Activated T-cell treated with anti-CD3 and anti-CD28 coated beads for 4 hours (primary cell): Measurements from ENCODE around the gene ST8SIA6.
"Not testable (repeated sequence)": the region's sequence is repeated elsewhere in the genome, so short reads cannot be mapped to it uniquely, and the experiment has no call there.

ENCODE experiments used
- DNase-seq: peaks from one replicate; pipeline ENCODE4 v3.0.0-alpha.2; 2020

Gene ST8SIA6

GRCh38 chr10:17425584-17426262, 28.7 kb downstream of the ST8SIA6 start:
- peak; percentile 34 for DNase-seq

GRCh38 chr10:17423632-17424186, 30.7 kb downstream of the ST8SIA6 start:
- no peak for DNase-seq

- no peak for DNase-seq
Measured at GRCh38 chr10:17422931-17423330, 31.5 kb downstream of the ST8SIA6 start.

- DNase-seq, result no peak
Measured at GRCh38 chr10:17418249-17418648, 36.1 kb downstream of the ST8SIA6 start.

GRCh38 chr10:17416442-17417211, 37.8 kb downstream of the ST8SIA6 start:
- no peak for DNase-seq

- no peak for DNase-seq
Measured at GRCh38 chr10:17415046-17415658, 39.2 kb downstream of the ST8SIA6 start.

DNA sequence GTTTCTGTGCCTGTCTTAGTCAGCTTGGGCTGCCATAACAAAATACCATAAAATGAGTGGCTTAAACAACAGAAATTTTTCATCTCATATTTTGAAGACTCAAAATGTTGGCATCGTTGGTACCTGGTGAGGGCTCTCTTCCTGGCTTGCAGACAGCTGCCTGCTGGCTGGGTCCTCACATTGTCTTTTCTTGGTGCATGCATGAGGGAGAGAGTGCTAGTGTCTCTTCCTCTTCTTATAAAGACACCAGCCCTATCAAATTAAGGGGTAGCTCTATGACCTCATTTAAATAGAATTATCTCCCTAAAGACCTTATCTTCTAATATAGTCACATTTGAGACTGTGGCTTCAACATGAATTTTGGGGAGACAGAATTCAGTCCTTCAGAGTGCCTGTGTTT, 39.9 kb downstream of the ST8SIA6 start:
- DNase-seq, result no peak

- no peak for DNase-seq
Measured at GRCh38 chr10:17413876-17414275, 40.5 kb downstream of the ST8SIA6 start.

GRCh38 chr10:17412323-17412722, 42.1 kb downstream of the ST8SIA6 start:
- no peak for DNase-seq

DNA sequence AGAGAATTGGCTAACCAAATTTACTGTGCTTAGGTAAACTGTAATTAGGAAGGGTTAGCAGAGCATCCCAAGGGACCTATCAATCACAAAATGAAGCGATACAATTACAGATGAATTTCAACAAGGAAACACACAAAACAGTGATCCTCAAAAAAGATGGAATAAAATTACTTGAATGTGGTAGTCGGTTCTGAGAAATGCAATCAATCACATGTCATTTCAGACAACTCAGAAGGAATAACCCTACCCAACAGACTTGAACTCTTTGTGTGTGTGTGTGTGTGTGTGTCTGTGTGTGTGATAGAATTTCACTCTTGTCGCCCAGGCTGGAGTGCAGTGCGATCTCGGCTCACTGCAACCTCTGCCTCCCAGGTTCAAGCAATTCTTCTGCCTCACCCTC, 43.5 kb downstream of the ST8SIA6 start:
- DNase-seq, result no peak

GRCh38 chr10:17409170-17409733, 45.1 kb downstream of the ST8SIA6 start:
- DNase-seq, result no peak

DNA sequence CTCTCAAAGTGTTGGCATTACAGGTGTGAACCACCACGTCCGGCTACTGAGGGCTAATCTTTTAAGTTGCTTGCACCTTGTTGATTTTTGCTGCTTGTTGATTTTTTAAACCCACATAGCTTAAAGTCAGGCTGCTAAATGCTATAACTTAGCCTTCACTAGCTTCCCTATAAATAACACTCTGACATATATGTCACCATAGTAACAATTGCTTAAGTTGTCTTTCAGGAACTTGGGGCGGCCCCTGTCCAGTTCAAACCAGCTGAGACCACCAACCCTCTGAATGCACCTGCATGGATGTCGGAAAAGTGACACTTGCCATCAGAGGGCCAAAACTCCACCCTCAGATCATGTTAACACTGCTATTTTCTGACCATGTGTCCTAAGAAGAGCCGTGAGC, 47.3 kb downstream of the ST8SIA6 start:
- DNase-seq, result no peak

- no peak for DNase-seq
Measured at GRCh38 chr10:17406036-17406834, 48.2 kb downstream of the ST8SIA6 start.

DNA sequence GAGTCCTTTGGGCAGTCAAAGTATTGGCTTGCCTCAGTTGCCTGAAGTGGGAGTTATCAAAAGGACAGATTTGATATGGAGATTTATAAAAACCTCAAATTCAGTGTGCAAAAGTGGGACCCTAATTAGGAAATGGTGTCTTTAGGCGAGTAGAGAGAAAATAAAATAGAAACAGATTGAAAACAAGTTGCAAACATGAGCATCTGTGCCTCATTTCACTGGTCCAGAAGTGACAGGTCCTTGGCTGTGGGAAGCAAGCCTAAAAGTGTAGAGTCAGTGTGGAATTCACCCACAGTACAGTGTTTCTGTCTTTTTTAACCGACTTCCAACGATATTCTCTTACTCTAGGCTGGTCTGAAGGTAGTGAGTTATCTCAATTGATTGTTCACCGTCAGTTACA, 51.2 kb downstream of the ST8SIA6 start:
- no peak for DNase-seq

- DNase-seq, result not testable (repeated sequence)
Measured at GRCh38 chr10:17402040-17402439, 52.4 kb downstream of the ST8SIA6 start.

GRCh38 chr10:17396004-17396403, 58.4 kb downstream of the ST8SIA6 start:
- DNase-seq, result no peak

- DNase-seq, result no peak
Measured at GRCh38 chr10:17394854-17395253, 59.5 kb downstream of the ST8SIA6 start.

GRCh38 chr10:17387861-17388503, 66.4 kb downstream of the ST8SIA6 start:
- DNase-seq, result no peak

DNA sequence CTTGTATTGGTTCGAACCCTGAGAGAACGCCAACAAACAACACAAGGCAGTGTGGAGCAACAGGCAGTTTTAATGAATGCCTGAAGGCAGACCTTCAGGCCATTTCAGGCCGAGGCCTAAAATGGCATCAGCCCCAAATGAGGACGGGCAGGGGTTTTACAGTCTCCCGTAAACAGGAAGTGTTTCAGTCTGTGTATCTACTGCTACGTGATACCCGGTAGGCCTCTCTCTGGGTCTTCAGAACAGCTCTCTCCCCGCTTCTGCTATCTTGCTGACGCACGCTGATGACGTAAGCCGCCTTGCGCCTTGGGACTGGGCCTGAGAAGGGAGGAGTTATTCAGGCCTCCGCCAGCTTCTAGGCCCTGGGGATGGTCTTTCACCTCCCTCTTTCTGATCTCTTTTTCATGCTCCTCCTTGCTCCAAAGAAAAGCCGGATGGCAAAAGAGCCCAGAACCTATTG, 67.7 kb downstream of the ST8SIA6 start:
- DNase-seq, result no peak

GRCh38 chr10:17386021-17386420, 68.4 kb downstream of the ST8SIA6 start:
- DNase-seq, result no peak

DNA sequence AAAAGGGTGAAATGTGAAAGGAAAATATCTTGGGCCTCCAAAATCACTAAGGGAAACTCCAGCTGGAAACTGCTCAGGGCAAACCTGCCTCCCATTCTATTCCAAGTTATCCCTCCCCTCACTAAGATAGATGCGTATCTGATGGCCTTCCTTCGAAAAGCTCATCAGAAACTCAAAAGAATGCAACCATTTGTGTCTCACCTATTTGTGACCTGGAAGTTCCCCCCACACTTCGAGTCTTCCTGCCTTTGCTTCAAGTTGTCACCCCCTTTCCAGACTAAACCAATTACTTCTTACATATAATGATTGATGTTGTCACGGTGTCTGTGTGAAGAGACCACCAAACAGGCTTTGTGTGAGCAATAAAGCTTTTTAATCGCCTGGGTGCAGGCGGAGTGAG, 69.3 kb downstream of the ST8SIA6 start:
- no peak for DNase-seq
